Measurements from ENCODE around the gene LPGAT1.

The LPGAT1 gene

DNA sequence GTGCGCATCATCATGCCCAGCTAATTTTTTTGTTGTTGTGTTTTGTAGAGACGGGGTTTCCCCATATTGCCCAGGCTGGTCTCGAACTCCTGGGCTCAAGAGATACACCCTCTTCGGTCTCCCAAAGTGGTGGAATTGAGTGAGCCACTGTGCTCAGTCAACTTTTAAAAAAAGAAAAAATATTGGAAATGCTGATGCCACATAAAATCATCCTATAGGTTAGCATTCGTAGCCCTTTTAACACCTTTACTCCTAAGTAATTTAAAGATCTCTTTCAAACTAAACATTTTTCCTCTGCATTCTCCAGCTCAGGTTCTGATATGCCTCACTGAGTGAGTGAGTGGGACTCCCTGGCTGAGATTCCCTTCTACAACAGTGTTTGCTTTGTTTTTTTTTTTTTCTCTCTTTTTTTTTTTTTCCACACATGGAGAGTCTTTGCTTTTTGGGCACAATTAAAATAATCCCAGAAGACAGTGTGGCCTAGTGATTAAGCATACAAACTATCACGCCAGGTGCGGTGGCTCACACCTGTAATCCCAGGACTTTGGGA, 74.0 kb downstream of the LPGAT1 start:
- H3K4me2 ChIP-seq (ENCODE audit: low read length): no peak overlapping the region
- H3K27ac ChIP-seq (ENCODE audit: low read length): no peak overlapping the region
- H3K4me1 ChIP-seq (ENCODE audit: low read length): peaks cover 5% of the 10 kb centered on the region
- H3K79me2 ChIP-seq (ENCODE audit: low read length): no peaks in the 10 kb centered on the region
- H3K9ac ChIP-seq (ENCODE audit: low read length): no peak overlapping the region
- H3K27me3 ChIP-seq (ENCODE audit: low read depth, low read length): no peaks in the 10 kb centered on the region
- TF ChIP-seq, protein P1, sequence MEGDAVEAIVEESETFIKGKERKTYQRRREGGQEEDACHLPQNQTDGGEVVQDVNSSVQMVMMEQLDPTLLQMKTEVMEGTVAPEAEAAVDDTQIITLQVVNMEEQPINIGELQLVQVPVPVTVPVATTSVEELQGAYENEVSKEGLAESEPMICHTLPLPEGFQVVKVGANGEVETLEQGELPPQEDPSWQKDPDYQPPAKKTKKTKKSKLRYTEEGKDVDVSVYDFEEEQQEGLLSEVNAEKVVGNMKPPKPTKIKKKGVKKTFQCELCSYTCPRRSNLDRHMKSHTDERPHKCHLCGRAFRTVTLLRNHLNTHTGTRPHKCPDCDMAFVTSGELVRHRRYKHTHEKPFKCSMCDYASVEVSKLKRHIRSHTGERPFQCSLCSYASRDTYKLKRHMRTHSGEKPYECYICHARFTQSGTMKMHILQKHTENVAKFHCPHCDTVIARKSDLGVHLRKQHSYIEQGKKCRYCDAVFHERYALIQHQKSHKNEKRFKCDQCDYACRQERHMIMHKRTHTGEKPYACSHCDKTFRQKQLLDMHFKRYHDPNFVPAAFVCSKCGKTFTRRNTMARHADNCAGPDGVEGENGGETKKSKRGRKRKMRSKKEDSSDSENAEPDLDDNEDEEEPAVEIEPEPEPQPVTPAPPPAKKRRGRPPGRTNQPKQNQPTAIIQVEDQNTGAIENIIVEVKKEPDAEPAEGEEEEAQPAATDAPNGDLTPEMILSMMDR (IDR thresholded peaks at IDR 0.05; ENCODE audit: low read depth, low read length): no peak
- TF ChIP-seq EZH2phosphoT487 (IDR thresholded peaks at IDR 0.05; ENCODE audit: low read depth): no peak
- peaks cover 18% of the 10 kb centered on the region for H3K36me3 ChIP-seq (replicated peaks; ENCODE audit: low read depth, low read length)
- H3K4me3 ChIP-seq (ENCODE audit: low read length): no peak overlapping the region
- H3K9me3 ChIP-seq (ENCODE audit: insufficient read depth, low read length): no peaks in the 10 kb centered on the region
- no peak overlapping the region for H2AFZ ChIP-seq (ENCODE audit: low read depth, low read length)
- no peaks in the 10 kb centered on the region for H4K20me1 ChIP-seq (ENCODE audit: insufficient read depth, low read length)

GRCh38 chr1:211753649-211754251, 76.8 kb downstream of the LPGAT1 start:
- H3K4me2 ChIP-seq (ENCODE audit: low read length): no peak overlapping the region
- H3K4me3 ChIP-seq (ENCODE audit: low read length): no peak overlapping the region
- no peaks in the 10 kb centered on the region for H3K27me3 ChIP-seq (ENCODE audit: low read depth, low read length)
- no peaks in the 10 kb centered on the region for H3K9me3 ChIP-seq (ENCODE audit: insufficient read depth, low read length)
- no peaks in the 10 kb centered on the region for H3K79me2 ChIP-seq (ENCODE audit: low read length)
- H3K27ac ChIP-seq (ENCODE audit: low read length): no peak overlapping the region
- no peak overlapping the region for H2AFZ ChIP-seq (ENCODE audit: low read depth, low read length)
- H3K4me1 ChIP-seq (ENCODE audit: low read length): no peaks in the 10 kb centered on the region
- H3K36me3 ChIP-seq (replicated peaks; ENCODE audit: low read depth, low read length): peaks cover 23% of the 10 kb centered on the region
- H3K9ac ChIP-seq (ENCODE audit: low read length): no peak overlapping the region
- TF ChIP-seq, protein P1 (IDR thresholded peaks at IDR 0.05; ENCODE audit: low read depth, low read length): no peak
- TF ChIP-seq EZH2phosphoT487 (IDR thresholded peaks at IDR 0.05; ENCODE audit: low read depth): no peak
- H4K20me1 ChIP-seq (ENCODE audit: insufficient read depth, low read length): no peaks in the 10 kb centered on the region

GRCh38 chr1:211752951-211753486, 77.5 kb downstream of the LPGAT1 start:
- no peaks in the 10 kb centered on the region for H3K9me3 ChIP-seq (ENCODE audit: insufficient read depth, low read length)
- no peaks in the 10 kb centered on the region for H3K4me1 ChIP-seq (ENCODE audit: low read length)
- H3K27me3 ChIP-seq (ENCODE audit: low read depth, low read length): no peaks in the 10 kb centered on the region
- H2AFZ ChIP-seq (ENCODE audit: low read depth, low read length): no peak overlapping the region
- no peak overlapping the region for H3K4me2 ChIP-seq (ENCODE audit: low read length)
- no peak overlapping the region for H3K4me3 ChIP-seq (ENCODE audit: low read length)
- no peak overlapping the region for H3K9ac ChIP-seq (ENCODE audit: low read length)
- peaks cover 21% of the 10 kb centered on the region for H3K36me3 ChIP-seq (replicated peaks; ENCODE audit: low read depth, low read length)
- no peaks in the 10 kb centered on the region for H3K79me2 ChIP-seq (ENCODE audit: low read length)
- H4K20me1 ChIP-seq (ENCODE audit: insufficient read depth, low read length): no peaks in the 10 kb centered on the region
- TF ChIP-seq EZH2phosphoT487 (IDR thresholded peaks at IDR 0.05; ENCODE audit: low read depth): no peak
- TF ChIP-seq, protein P1 (IDR thresholded peaks at IDR 0.05; ENCODE audit: low read depth, low read length): no peak
- H3K27ac ChIP-seq (ENCODE audit: low read length): no peak overlapping the region

GRCh38 chr1:211752317-211752716, 78.2 kb downstream of the LPGAT1 start:
- H3K4me3 ChIP-seq (ENCODE audit: low read length): no peak overlapping the region
- no peaks in the 10 kb centered on the region for H3K4me1 ChIP-seq (ENCODE audit: low read length)
- no peaks in the 10 kb centered on the region for H4K20me1 ChIP-seq (ENCODE audit: insufficient read depth, low read length)
- H3K27ac ChIP-seq (ENCODE audit: low read length): no peak overlapping the region
- H3K9ac ChIP-seq (ENCODE audit: low read length): no peak overlapping the region
- H3K36me3 ChIP-seq (replicated peaks; ENCODE audit: low read depth, low read length): peaks cover 17% of the 10 kb centered on the region
- no peaks in the 10 kb centered on the region for H3K79me2 ChIP-seq (ENCODE audit: low read length)
- no peaks in the 10 kb centered on the region for H3K27me3 ChIP-seq (ENCODE audit: low read depth, low read length)
- no peaks in the 10 kb centered on the region for H3K9me3 ChIP-seq (ENCODE audit: insufficient read depth, low read length)
- H2AFZ ChIP-seq (ENCODE audit: low read depth, low read length): no peak overlapping the region
- TF ChIP-seq, protein P1 (IDR thresholded peaks at IDR 0.05; ENCODE audit: low read depth, low read length): no peak
- TF ChIP-seq EZH2phosphoT487 (IDR thresholded peaks at IDR 0.05; ENCODE audit: low read depth): no peak
- H3K4me2 ChIP-seq (ENCODE audit: low read length): no peak overlapping the region

Measured in OCI-LY3 (cell line).